Measurements from ENCODE around the gene CIAO2B. TPM values are rescaled to one million over a fixed set of nuclear protein-coding genes. Genes with fewer than 3 reads are reported as not detected.
"Not testable (repeated sequence)": the region's sequence is repeated elsewhere in the genome, so short reads cannot be mapped to it uniquely, and the experiment has no call there.

The CIAO2B gene
- total RNA-seq, 4 donors from 2014 or later: 15.3 to 93.8 (median 51.6) TPM

GRCh38 chr16:66945939-66946338 is 11.7 kb upstream of the CIAO2B start:
- intact Hi-C loops (cut with DNase I; ENCODE audit: low total_unique reads): no loop called here
- TF ChIP-seq POLR2AphosphoS5 (IDR thresholded peaks at IDR 0.05): no peak
- no peak for TF ChIP-seq EP300 (IDR thresholded peaks at IDR 0.05; ENCODE audit: low read depth)
- TF ChIP-seq, protein P1, sequence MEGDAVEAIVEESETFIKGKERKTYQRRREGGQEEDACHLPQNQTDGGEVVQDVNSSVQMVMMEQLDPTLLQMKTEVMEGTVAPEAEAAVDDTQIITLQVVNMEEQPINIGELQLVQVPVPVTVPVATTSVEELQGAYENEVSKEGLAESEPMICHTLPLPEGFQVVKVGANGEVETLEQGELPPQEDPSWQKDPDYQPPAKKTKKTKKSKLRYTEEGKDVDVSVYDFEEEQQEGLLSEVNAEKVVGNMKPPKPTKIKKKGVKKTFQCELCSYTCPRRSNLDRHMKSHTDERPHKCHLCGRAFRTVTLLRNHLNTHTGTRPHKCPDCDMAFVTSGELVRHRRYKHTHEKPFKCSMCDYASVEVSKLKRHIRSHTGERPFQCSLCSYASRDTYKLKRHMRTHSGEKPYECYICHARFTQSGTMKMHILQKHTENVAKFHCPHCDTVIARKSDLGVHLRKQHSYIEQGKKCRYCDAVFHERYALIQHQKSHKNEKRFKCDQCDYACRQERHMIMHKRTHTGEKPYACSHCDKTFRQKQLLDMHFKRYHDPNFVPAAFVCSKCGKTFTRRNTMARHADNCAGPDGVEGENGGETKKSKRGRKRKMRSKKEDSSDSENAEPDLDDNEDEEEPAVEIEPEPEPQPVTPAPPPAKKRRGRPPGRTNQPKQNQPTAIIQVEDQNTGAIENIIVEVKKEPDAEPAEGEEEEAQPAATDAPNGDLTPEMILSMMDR (IDR thresholded peaks at IDR 0.05): no peak
- TF ChIP-seq POLR2A (IDR thresholded peaks at IDR 0.05): no peak
- Histone ChIP-seq H3K4me1 (peaks cover 17 to 22% (median 17%) of the 10 kb centered on the region in 4 donors), H3K27me3 (peaks cover 10% of the 10 kb centered on the region), H3K9me3 (no peaks in the 10 kb centered on the region), H3K36me3 (peaks cover 0 to 25% (median 10%) of the 10 kb centered on the region in 4 donors), H3K27ac (no peak overlapping the region), H3K4me3 (no peak overlapping the region)
- in situ Hi-C loops (cut with MboI; ENCODE audit: low pct_ligation_motif_present in 1 of 4, low pct_unique_long_range_greater_than_20kb in 1 of 4, low sequenced_read_pairs in 3 of 4): no loop called here
- no peak for DNase-seq
- WGBS, 2 donors (ENCODE audit: low coverage in 1 of 2): 65 to 68% methylated on average over 4 of the region's 4 CpGs

- intact Hi-C loops (cut with DNase I; ENCODE audit: low total_unique reads): loop anchor here (5.0 kb wide), 1 partner anchor 1282 kb away; no protein-coding TSS in a partner anchor
- in situ Hi-C loops (cut with MboI; ENCODE audit: low pct_ligation_motif_present in 1 of 4, low pct_unique_long_range_greater_than_20kb in 1 of 4, low sequenced_read_pairs in 3 of 4); H3K9me3 ChIP-seq; H3K27ac ChIP-seq; DNase-seq; H3K4me3 ChIP-seq: not testable (repeated sequence)
- WGBS, 2 donors (ENCODE audit: low coverage in 1 of 2): 74 to 80% methylated on average over 8 to 9 of the region's 9 CpGs
- Histone ChIP-seq H3K4me1 (peaks cover 17 to 22% (median 17%) of the 10 kb centered on the region in 4 donors), H3K27me3 (peaks cover 10% of the 10 kb centered on the region), H3K36me3 (peaks cover 0 to 33% (median 13%) of the 10 kb centered on the region in 4 donors)
Observed at GRCh38 chr16:66944971-66945370, 10.8 kb upstream of the CIAO2B start.

DNA sequence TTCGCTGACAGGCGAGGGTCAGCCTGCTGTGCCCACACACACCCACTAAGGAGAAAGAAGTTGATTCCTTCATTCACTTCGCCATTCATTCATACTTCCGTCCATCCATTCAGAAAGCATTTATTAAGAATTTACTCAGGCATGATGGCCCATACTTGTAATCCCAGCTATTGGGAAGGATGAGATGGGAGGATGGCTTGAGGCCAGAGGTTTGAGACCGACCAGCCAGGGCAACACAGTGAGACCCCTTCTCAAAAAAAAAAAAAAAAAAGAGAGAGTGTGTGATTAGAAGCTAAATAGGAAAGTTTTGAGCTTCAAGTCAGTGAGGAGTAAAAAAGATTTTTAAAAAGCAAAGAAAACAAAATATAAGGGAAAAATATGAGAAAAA is 9.8 kb upstream of the CIAO2B start:
- no peaks in the 10 kb centered on the region for H3K9me3 ChIP-seq
- no peak for TF ChIP-seq POLR2A (IDR thresholded peaks at IDR 0.05)
- TF ChIP-seq POLR2AphosphoS5 (IDR thresholded peaks at IDR 0.05): no peak
- no peak for TF ChIP-seq EP300 (IDR thresholded peaks at IDR 0.05; ENCODE audit: low read depth)
- TF ChIP-seq, protein P1 (IDR thresholded peaks at IDR 0.05): no peak
- H3K36me3 ChIP-seq: peaks cover 0 to 33% (median 13%) of the 10 kb centered on the region in 4 donors
- intact Hi-C loops (cut with DNase I; ENCODE audit: low total_unique reads) (loop anchor here (5.0 kb wide), 1 partner anchor 1283 kb away; no protein-coding TSS in a partner anchor), in situ Hi-C loops (cut with MboI; ENCODE audit: low pct_ligation_motif_present in 1 of 4, low pct_unique_long_range_greater_than_20kb in 1 of 4, low sequenced_read_pairs in 3 of 4) (no loop called here)
- H3K27me3 ChIP-seq: peaks cover 3% of the 10 kb centered on the region
- WGBS, 2 donors (ENCODE audit: low coverage in 1 of 2): 56 to 91% methylated on average over 1 to 5 of the region's 5 CpGs
- no peak overlapping the region for H3K4me3 ChIP-seq
- no peak overlapping the region for H3K27ac ChIP-seq
- DNase-seq: no peak
- H3K4me1 ChIP-seq: peaks cover 15 to 17% (median 16%) of the 10 kb centered on the region in 4 donors

DNA sequence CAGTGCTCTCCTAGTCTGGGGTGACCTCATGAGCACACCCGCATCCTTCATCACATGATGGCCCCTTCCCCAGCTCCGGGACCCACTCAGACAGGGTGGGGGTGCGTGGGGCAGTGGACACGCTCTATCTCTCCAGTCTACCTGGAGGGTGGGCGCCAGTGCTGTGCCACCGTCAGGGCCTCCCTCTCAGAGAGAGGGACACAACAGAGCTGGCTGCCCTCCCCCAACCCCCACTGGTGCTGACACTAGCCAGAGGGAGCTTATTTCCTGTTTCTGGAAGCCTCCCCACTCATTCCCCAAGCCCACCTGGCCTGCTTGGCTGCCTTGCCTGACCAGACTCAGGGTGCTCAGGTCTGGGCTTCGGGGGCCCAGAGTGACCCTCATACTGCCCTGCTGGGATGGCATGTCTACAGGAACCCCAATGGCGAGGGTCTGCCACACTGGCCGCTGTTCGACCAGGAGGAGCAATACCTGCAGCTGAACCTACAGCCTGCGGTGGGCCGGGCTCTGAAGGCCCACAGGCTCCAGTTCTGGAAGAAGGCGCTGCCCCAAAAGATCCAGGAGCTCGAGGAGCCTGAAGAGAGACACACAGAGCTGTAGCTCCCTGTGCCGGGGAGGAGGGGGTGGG is 9.3 kb upstream of the CIAO2B start:
- Histone ChIP-seq H3K36me3 (peaks cover 0 to 33% (median 13%) of the 10 kb centered on the region in 4 donors), H3K4me3 (no peak overlapping the region), H3K4me1 (peaks cover 10 to 12% (median 12%) of the 10 kb centered on the region in 4 donors), H3K27me3 (no peaks in the 10 kb centered on the region), H3K9me3 (no peaks in the 10 kb centered on the region), H3K27ac (no peak overlapping the region)
- no peak for TF ChIP-seq POLR2AphosphoS5 (IDR thresholded peaks at IDR 0.05)
- no peak for TF ChIP-seq EP300 (IDR thresholded peaks at IDR 0.05; ENCODE audit: low read depth)
- TF ChIP-seq, protein P1 (IDR thresholded peaks at IDR 0.05): no peak
- no peak for TF ChIP-seq POLR2A (IDR thresholded peaks at IDR 0.05)
- intact Hi-C loops (cut with DNase I; ENCODE audit: low total_unique reads): loop anchor here (5.0 kb wide), 1 partner anchor 1284 kb away; no protein-coding TSS in a partner anchor
- 89% methylated on average over 15 of the region's 15 CpGs; no CpG with 5 or more reads in 1 of the 2 donors for WGBS, 2 donors (ENCODE audit: low coverage in 1 of 2)
- in situ Hi-C loops (cut with MboI; ENCODE audit: low pct_ligation_motif_present in 1 of 4, low pct_unique_long_range_greater_than_20kb in 1 of 4, low sequenced_read_pairs in 3 of 4): no loop called here
- no peak for DNase-seq
